Upper lobe of right lung (tissue), 1 donor: ENCODE data around the gene WASF3. TPM values are rescaled to one million over a fixed set of nuclear protein-coding genes. Genes with fewer than 3 reads are reported as not detected.

Experiments
- ATAC-seq: fragments of 200-7000 bp; cut with Tn5 transposase; one replicate; pipeline ENCODE4 v1.9.1; 2020; ENCODE audit warnings: mild to moderate bottlenecking, moderate library complexity
- DNase-seq: peaks from one replicate; pipeline ENCODE4 v3.0.0-alpha.2; 2020
- H3K27ac ChIP-seq: fragments of 200-600 bp; one replicate; pipeline ENCODE4 v1.8.0; 2022
- H3K27me3 ChIP-seq: fragments of 200-600 bp; one replicate; pipeline ENCODE4 v1.8.0; 2022; ENCODE audit warnings: mild to moderate bottlenecking
- H3K36me3 ChIP-seq: fragments of 200-600 bp; one replicate; pipeline ENCODE4 v1.8.0; 2022
- H3K4me1 ChIP-seq: fragments of 200-600 bp; one replicate; pipeline ENCODE4 v1.8.0; 2022
- H3K4me3 ChIP-seq: fragments of 200-600 bp; one replicate; pipeline ENCODE4 v1.8.0; 2022; ENCODE audit warnings: mild to moderate bottlenecking
- H3K9me3 ChIP-seq: fragments of 200-600 bp; one replicate; pipeline ENCODE4 v1.8.0; 2022
- intact Hi-C: fragments of 100-400 bp; cut with DNase I; formaldehyde crosslinking; loops from one replicate; pipeline ENCODE4 v1.11.0; 2022
- total RNA-seq: library from RNA; stranded (reverse); fragmentation: NEBNext Ultra II Directional; extraction: Animal tissue kit (Norgen Biotek cat#: 25700); gene quantifications from one replicate; pipeline ENCODE4 v1.2.1, GENCODE V29; 2021
- TF ChIP-seq, protein P1 (sequence below): fragments of 200-600 bp; IDR thresholded peaks from one replicate; pipeline ENCODE4 v1.8.0; 2022; ENCODE audit warnings: antibody characterized with exemption
- donor health status: DM: no; HTN: yes; CAD: no; lungs with severe emphysema.

The WASF3 gene
- total RNA-seq, 1 donor from 2014 or later, result 27.9 TPM

DNA sequence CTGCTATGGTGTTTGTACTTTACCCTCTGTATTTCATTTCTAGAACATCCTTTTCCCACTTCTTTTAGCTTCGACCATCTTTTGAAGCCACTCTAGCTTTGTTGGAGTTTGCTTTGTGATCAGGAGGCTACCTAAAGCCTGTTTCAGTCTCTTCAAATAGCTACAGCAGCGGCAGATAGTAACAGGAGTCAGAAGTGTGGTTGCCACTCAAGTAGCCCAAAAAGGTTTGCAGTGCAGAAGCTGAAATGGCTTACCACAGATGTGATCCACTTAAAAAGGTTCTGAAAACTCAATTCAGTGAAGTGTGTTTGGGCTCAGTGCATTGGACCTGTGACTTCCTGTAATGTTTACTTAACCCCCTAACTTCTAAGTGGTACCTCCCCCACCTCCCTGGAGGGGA is 26.2 kb downstream of the WASF3 start:
- Histone ChIP-seq H3K27me3 (no peaks in the 10 kb centered on the region), H3K36me3 (no peaks in the 10 kb centered on the region), H3K27ac (no peak overlapping the region), H3K4me1 (no peaks in the 10 kb centered on the region), H3K4me3 (no peak overlapping the region), H3K9me3 (no peaks in the 10 kb centered on the region)
- intact Hi-C loops, result no loop called here
- ATAC-seq (no peak), DNase-seq (no peak)
- TF ChIP-seq, protein P1, sequence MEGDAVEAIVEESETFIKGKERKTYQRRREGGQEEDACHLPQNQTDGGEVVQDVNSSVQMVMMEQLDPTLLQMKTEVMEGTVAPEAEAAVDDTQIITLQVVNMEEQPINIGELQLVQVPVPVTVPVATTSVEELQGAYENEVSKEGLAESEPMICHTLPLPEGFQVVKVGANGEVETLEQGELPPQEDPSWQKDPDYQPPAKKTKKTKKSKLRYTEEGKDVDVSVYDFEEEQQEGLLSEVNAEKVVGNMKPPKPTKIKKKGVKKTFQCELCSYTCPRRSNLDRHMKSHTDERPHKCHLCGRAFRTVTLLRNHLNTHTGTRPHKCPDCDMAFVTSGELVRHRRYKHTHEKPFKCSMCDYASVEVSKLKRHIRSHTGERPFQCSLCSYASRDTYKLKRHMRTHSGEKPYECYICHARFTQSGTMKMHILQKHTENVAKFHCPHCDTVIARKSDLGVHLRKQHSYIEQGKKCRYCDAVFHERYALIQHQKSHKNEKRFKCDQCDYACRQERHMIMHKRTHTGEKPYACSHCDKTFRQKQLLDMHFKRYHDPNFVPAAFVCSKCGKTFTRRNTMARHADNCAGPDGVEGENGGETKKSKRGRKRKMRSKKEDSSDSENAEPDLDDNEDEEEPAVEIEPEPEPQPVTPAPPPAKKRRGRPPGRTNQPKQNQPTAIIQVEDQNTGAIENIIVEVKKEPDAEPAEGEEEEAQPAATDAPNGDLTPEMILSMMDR, result no peak

DNA sequence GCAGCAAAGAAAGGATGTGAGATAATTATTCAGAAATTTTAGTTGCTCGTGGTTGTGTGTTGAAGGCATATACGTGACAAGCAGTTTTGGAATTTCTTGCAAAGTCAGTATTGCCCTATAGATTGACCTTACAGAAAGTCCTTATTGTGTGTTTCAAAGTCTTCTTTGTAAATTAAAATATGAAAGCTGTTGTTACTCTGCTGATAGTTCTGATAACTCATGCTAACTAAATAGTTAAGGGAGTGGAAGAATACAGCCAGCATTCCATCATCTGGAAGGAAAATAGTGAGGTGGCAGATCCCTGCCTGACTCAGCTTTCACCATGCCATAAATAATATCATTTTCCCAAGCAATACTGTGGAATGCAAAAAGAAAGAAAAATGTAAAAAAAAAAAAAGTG is 27.2 kb downstream of the WASF3 start:
- Histone ChIP-seq H3K27me3 (no peaks in the 10 kb centered on the region), H3K4me3 (no peak overlapping the region), H3K36me3 (no peaks in the 10 kb centered on the region), H3K9me3 (no peaks in the 10 kb centered on the region), H3K27ac (no peak overlapping the region), H3K4me1 (no peaks in the 10 kb centered on the region)
- DNase-seq (no peak), ATAC-seq (no peak)
- intact Hi-C loops, result no loop called here
- TF ChIP-seq, protein P1, result no peak

DNA sequence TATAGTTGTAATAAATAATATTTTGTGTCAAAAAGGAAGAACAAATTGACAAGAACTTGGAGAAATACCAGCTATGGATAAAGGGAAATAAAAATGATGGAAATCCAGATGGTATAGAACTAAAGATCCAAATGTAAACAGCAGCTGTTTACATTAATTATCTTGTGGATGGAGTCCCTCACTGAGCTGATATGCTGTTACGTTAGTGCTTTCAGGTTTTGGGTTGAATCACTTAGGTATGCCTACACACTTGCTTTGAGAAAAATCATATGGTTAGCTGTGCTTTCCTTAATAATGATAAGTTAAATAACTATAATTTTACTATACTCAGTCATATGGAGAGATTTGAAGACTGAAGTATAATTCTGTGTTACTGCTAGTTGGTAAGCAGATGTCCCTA is 27.7 kb downstream of the WASF3 start:
- TF ChIP-seq, protein P1, result no peak
- DNase-seq (no peak), ATAC-seq (no peak)
- H3K4me3 ChIP-seq, result no peak overlapping the region
- no peaks in the 10 kb centered on the region for H3K27me3 ChIP-seq
- intact Hi-C loops, result no loop called here
- H3K9me3 ChIP-seq, result no peaks in the 10 kb centered on the region
- H3K36me3 ChIP-seq, result no peaks in the 10 kb centered on the region
- no peaks in the 10 kb centered on the region for H3K4me1 ChIP-seq
- H3K27ac ChIP-seq, result no peak overlapping the region

DNA sequence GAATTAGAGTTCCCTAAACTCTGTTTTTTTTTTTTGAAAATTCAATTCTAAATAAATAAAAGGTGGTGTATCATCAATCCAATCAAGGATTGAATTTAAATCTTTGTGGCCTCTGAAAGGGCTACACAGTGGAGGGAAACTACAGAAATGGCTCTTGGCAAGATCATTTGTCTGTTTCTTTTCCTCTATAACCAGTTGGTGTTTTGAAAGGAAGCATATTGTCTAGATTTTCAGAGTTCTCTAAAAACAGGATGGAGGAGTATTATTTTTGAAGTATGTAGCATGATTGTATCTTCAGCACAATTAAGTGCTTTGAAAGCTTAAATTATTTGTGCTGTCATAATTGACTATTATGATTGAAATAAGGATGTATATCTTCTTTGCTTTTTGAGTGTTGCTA is 29.8 kb downstream of the WASF3 start:
- TF ChIP-seq, protein P1, result no peak

DNA sequence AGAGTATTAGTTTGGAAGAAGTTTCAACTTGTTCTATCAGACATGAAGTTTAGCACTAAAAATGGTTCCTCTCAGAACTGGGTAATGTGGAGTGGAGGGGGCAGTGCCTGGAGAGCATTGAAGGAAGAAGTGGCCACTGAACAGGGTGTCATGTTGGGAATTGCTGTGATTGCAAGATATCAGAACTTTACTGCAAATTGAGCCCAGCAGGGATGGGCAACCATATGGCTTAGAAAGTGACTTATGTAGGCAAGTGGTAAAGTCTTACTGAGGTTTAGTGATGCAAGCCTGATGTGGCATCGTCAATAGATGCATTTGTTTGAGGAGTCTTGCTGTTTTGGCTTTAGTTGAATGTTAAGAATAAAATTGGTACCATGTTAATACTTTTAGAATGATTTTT is 31.7 kb downstream of the WASF3 start:
- H3K4me1 ChIP-seq, result no peaks in the 10 kb centered on the region
- no peak for ATAC-seq
- TF ChIP-seq, protein P1, result no peak

More for the DNA sequence above, 29.8 kb downstream of the WASF3 start:
- Histone ChIP-seq H3K36me3 (no peaks in the 10 kb centered on the region), H3K4me3 (no peak overlapping the region), H3K4me1 (no peaks in the 10 kb centered on the region), H3K27ac (no peak overlapping the region), H3K9me3 (no peaks in the 10 kb centered on the region), H3K27me3 (no peaks in the 10 kb centered on the region)
- no peak for ATAC-seq
- intact Hi-C loops, result no loop called here
- no peak for DNase-seq

DNA sequence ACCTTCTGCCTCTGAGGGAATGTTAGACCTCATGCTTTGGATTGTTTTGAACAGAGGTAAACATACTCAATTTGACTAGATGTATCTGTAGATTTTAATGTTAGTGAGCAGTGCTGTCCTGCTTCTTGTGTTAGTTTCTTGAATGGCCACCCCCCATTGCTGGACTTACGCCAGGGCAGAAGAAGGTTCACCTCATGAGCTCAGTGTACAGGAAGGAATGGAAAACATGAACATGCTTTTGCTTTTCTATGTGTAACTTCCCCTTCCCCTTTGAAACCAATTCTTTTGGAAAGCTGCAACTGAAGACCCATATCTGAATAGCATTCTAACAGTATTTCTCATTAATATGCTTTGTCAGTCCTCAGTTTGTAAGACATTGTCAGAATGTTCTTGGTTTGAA is 32.3 kb downstream of the WASF3 start:
- no peak overlapping the region for H3K4me3 ChIP-seq
- ATAC-seq, result no peak
- TF ChIP-seq, protein P1, result no peak
- intact Hi-C loops, result no loop called here
- no peaks in the 10 kb centered on the region for H3K4me1 ChIP-seq
- no peak overlapping the region for H3K27ac ChIP-seq
- H3K9me3 ChIP-seq, result no peaks in the 10 kb centered on the region
- no peak for DNase-seq
- H3K36me3 ChIP-seq, result no peaks in the 10 kb centered on the region
- no peaks in the 10 kb centered on the region for H3K27me3 ChIP-seq

More for the DNA sequence above, 31.7 kb downstream of the WASF3 start:
- no peak overlapping the region for H3K4me3 ChIP-seq
- H3K27me3 ChIP-seq, result no peaks in the 10 kb centered on the region
- H3K36me3 ChIP-seq, result no peaks in the 10 kb centered on the region
- intact Hi-C loops, result no loop called here
- H3K9me3 ChIP-seq, result no peaks in the 10 kb centered on the region
- H3K27ac ChIP-seq, result no peak overlapping the region
- no peak for DNase-seq
